Transverse colon (tissue), 4 donors: ENCODE measurements around the gene CCNB2.

Source experiments
- CTCF ChIP-seq, 5 experiments: fragments of 200-600 bp in 3 of 5; fragments of 450-650 bp in 2 of 5; sonication (generic) in 3 of 5; IDR thresholded peaks; 1 replicate in 2 of 5; 2 replicates in 3 of 5; pipeline ENCODE4 v1.5.1; 2016 to 2017; ENCODE audit warnings: antibody characterized with exemption in 5 of 5, inconsistent platforms in 3 of 5, mild to moderate bottlenecking in 2 of 5, moderate library complexity in 1 of 5
- EP300 ChIP-seq: sonication (generic); formaldehyde crosslinking; IDR thresholded peaks from one replicate; pipeline ENCODE4 v1.6.1; 2017; ENCODE audit warnings: antibody characterized with exemption, low read depth
- POLR2A ChIP-seq: fragments of 450-650 bp; IDR thresholded peaks from one replicate; pipeline ENCODE4 v1.6.1; 2016; ENCODE audit warnings: antibody characterized with exemption, mild to moderate bottlenecking, moderate library complexity
- POLR2AphosphoS5 ChIP-seq, 3 donors: sonication (generic); formaldehyde crosslinking; IDR thresholded peaks; one replicate each; pipeline ENCODE4 v1.6.1; 2016; ENCODE audit warnings: antibody characterized with exemption in 3 of 3

DNA sequence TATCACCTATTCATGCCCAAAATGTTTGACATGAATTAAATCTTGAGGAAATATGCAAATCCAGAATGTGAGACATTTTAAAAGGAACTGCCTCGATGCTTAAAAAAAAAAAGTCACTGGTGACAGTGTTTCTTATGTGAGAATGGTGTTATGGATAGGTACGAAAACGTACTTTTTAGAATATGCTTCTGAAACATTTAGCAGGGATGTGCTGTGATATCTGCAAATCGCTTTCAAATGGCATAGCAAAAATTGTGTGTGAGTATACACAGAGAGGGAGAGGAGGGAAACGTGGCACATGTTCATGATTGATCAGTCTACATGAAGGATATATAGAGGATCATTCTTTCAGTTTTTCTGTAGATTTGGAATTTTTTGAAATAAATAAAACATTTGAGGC is 16.0 kb downstream of the CCNB2 start:
- TF ChIP-seq CTCF (IDR thresholded peaks at IDR 0.05) (no peak), EP300 (no peak), POLR2A (no peak), POLR2AphosphoS5 (IDR thresholded peaks at IDR 0.05) (no peak)
